GM21529 (cell line): ENCODE measurements around the gene RASSF1.
A peak's percentile ranks its signal among the peaks of the same experiment; 100 is the strongest.
"Not testable (repeated sequence)": the region's sequence is repeated elsewhere in the genome, so short reads cannot be mapped to it uniquely, and the experiment has no call there.

Experiments used
- ATAC-seq: cut with Tn5 transposase; IDR thresholded peaks from one replicate; pipeline ENCODE4 v1.9.1; 2021; ENCODE audit not compliant: unreplicated experiment

The RASSF1 gene

GRCh38 chr3:50324351-50325112, 16.1 kb downstream of the RASSF1 start:
- no peak for ATAC-seq

- ATAC-seq = no peak
These were observed 16.9 kb downstream of the RASSF1 start for GRCh38 chr3:50323614-50324199.

DNA sequence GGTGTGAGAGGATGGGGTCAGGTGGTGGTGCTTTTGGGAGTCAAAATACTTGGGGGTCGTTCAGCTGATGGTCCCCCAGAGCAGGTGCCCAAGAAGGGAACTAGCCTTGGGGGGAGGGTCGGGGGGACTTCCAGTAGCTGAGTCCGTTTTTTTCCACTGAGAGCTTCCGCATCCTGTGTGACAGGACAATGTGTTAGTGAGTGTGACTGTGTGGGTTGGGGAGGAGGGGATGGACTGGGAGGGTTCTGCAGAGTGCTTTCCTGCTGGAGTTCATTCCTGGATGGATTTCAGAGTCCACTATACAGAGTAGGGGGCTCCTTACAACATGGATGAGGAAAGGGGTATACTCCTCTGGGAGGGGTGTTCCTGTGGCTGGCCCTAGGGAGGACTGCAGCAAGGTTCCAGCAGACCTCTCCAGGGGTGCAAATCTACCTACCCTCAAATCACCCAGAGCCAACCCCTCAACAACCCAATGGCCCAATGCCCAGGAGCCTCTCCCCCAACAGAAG, 17.5 kb downstream of the RASSF1 start:
- no peak for ATAC-seq

GRCh38 chr3:50322386-50323091, 18.1 kb downstream of the RASSF1 start, which contains the start of gene HYAL2:
TSS of gene HYAL2 (minus strand) at chr3:50322745. CDS start at chr3:50320489, 2,256 bp downstream.
- no peak for ATAC-seq

GRCh38 chr3:50322115-50322385, 18.6 kb downstream of the RASSF1 start:
- ATAC-seq = no peak

DNA sequence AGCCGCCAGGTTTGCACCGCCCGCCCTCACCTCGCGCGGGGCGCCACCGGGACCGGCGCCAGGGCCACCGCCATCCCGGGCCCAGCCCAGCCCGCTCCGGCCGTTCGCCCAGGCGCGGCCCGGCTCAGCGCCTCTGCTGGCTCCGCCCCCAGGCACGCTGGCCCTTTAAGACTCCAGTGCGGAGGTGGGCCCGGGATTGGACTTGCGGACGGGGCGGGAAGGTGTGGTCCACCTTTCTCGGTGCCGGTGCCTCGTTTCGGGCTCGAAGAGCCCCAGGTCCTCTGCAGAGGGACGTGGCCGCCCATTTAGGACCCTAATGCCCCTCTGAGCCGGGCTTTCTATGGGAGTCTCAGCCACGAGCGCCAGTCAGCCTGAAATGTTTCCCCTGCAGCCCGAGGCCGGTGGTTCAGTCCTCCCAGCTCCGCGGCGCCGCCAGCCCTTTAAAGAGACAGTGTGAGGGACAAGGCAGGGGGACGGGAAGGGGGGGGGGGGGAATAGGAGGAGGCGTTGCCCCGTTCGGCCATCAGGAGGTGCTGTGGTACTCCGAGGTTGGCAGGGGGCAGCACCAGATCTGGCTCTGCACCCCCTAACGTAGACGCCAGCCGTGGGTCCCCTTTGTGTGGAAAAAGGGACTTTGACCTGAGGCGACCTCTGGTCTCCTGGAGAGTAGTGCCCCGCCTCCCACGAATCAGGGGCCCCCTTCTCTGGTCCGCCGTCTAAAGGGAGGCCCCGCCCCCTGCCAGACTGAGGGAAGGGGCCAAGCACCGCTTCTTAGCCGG, 19.1 kb downstream of the RASSF1 start:
- peak; percentile 77 for ATAC-seq

- peak; percentile 46 for ATAC-seq
These were observed 19.7 kb downstream of the RASSF1 start for GRCh38 chr3:50320853-50321335.

DNA sequence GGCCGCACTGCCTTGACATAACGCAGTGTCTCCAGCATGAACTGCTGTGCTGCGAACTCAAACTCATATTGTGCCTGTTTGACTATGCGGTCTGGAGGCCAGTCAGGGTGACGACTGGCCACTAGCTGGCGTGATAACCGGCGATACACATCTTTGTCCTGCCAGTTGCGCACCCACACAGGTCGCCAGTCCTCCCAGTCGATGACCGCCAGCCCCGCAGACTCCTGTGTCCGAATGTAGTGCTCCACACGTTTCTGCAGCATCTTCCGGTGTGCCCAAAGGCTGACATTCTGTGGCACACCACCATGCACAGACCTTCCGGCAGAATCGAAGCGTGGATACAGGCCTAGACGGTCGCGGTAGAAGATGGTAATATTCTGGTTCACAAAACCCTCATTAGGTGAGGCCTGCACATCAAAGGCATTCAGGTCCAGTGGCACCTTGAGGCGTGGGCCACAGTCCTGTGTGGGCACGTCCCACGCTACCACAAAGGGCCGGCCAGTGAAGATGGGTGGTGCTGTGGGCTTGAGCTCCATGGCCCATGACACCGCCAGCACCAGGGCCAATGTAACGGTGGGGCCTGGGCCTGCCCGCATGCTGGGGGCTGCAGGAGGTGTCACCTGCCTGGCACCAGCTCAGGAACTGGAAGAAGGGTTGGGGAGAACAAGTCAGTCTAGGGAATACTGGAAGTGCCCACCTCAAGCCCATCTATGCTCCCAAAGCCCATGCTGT, 20.6 kb downstream of the RASSF1 start:
- no peak for ATAC-seq

- ATAC-seq = no peak
These were observed 21.3 kb downstream of the RASSF1 start for GRCh38 chr3:50319181-50319893.

DNA sequence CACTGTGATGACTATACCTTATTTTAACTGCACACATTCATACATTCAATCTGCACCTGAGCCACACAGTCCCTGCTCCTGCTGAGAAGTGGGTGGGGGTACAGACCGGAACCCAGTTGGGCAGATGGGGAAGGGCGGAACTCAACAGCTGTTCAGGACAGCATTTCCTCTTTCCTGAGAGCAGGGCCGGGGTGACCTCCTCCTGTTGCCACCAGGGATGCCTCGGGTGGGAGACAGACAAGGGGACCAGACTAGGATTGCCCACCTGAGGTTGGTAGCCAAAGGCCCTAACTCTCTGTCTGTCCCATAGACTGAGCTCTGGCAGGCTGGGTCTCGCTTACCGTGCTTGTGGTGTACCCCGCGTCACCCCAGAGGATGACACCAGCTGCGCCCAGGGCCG, 22.0 kb downstream of the RASSF1 start:
- ATAC-seq = no peak

GRCh38 chr3:50318163-50318562, 22.5 kb downstream of the RASSF1 start:
- ATAC-seq = no peak

GRCh38 chr3:50317300-50317699, 23.3 kb downstream of the RASSF1 start:
- ATAC-seq = no peak

- no peak for ATAC-seq
These were observed 23.9 kb downstream of the RASSF1 start for GRCh38 chr3:50316657-50317242.

DNA sequence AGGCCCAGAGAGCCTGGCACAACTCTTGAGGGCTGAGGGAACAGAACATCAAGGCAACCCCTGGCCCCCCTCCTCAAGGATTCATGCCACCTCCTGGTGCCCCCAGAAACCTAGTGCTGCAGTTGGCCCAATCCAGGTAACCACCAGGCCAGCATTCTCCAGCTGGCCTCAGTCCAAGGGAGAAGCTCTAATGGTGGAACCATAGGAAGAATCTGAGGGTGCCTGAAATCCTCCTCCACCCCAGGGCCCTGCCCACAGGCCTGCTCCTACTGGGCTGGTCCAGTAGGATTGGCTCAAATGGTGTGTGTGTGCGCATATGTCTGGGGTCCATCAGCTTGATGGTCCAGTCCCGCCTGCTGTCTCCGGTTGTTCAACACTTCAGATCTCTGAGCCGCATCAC, 25.8 kb downstream of the RASSF1 start:
- ATAC-seq = no peak

DNA sequence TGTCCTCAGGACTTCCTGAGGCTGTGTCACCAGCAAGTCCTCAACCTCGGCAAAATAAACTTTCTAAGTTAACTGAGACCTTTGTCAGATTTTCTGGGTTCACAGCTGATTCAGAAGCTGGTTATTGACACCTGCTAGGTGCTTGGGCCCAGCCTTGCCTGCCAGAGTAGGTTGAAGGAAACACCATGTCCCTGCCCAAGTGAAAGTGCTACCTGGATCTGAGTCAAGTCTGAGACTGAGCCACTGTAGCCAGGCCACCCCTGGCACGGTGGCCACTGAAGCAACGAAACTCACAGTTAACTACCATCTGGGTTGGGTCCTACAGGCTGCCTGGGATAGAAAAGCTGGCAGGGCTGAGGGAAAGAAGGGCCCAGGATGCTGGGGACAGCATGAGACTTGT, 26.3 kb downstream of the RASSF1 start:
- no peak for ATAC-seq

DNA sequence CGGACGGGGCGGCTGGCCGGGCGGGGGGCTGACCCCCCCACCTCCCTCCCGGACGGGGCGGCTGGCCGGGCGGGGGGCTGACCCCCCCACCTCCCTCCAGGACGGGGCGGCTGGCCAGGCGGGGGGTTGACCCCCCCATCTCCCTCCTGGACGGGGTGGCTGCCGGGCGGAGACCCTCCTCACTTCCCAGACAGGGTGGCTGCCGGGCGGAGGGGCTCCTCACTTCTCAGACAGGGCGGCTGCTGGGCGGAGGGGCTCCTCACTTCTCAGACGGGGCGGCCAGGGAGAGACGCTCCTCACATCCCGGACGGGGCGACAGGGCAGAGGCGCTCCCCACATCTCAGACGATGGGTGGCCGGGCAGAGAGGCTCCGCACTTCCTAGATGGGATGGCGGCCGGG, 28.6 kb downstream of the RASSF1 start:
- ATAC-seq = not testable (repeated sequence)

DNA sequence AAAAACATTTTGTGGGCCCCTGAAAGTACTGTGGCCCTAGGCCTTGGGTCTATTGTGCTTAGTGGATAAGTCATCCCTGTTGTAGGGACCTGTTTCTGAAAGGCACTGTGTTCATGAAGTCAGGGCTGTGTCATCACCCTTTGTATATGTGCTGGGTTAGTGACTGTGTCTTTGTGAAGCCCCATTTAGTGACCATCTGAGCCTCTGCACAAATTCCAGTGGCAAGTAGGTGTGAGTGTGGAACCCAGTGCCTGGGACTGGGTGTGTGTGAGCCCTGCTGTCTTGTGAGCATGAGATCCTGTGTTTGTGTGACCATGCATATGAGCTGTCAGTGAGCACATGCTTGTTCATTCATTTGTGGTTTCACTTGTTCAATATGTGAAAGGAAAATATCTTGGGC, 36.0 kb downstream of the RASSF1 start:
- no peak for ATAC-seq

- no peak for ATAC-seq
These were observed 37.4 kb downstream of the RASSF1 start, which contains the start of gene HYAL1 for GRCh38 chr3:50303013-50303815. TSS of gene HYAL1 (minus strand) at chr3:50303574. CDS start at chr3:50302956, 618 bp downstream.
